AML-193 (cell line): Measurements from ENCODE around the gene ACP3.
"Not testable (repeated sequence)": the region's sequence is repeated elsewhere in the genome, so short reads cannot be mapped to it uniquely, and the experiment has no call there.

ENCODE experiments used
- DNase-seq, 2 experiments: peaks; one replicate each; lab custom pipeline; 2025; lab: John Stamatoyannopoulos, UW

Gene ACP3, protein sequence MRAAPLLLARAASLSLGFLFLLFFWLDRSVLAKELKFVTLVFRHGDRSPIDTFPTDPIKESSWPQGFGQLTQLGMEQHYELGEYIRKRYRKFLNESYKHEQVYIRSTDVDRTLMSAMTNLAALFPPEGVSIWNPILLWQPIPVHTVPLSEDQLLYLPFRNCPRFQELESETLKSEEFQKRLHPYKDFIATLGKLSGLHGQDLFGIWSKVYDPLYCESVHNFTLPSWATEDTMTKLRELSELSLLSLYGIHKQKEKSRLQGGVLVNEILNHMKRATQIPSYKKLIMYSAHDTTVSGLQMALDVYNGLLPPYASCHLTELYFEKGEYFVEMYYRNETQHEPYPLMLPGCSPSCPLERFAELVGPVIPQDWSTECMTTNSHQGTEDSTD

GRCh38 chr3:132317229-132317948, at the start of gene ACP3:
Gene ACP3 (plus strand): TSS chr3:132317407. CDS start chr3:132317457, 50 bp downstream.
- DNase-seq = peak; percentile 99 to 100

GRCh38 chr3:132268956-132269355, 48.3 kb upstream of the ACP3 start:
- peak; percentile 33 to 62 for DNase-seq

GRCh38 chr3:132273036-132273435, 44.2 kb upstream of the ACP3 start:
- DNase-seq = no peak

DNA sequence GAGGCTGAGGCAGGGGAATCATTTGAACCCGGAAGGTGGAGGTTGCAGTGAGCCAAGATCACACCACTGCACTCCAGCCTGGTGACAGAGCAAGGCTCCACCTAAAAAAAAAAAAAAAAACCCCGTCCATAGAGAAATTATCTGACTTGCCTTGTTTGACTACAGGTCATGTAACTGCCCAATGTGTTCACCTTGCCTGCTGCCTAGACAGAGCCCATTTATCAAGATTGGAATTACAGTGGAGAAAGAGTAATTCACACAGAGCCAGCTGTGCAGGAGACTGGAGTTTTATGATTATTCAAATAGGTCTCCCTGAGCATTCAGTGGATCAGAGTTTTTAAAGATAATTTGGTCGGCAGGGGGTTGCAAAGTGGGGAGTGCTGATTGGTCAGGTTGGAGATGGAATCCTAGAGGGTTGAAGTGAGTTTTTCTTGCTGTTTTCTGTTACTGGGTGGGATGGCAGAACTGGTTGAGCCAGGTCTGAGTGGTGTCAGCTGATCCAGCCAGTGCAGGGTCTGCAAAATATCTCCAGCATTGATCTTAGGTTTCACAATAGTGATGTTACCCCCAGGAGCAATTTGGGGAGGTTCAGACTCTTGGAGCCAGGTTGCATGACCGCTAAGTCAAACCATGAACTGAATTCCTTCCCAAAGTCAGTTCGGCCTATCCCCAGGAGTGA, 40.8 kb upstream of the ACP3 start:
- no peak for DNase-seq

DNA sequence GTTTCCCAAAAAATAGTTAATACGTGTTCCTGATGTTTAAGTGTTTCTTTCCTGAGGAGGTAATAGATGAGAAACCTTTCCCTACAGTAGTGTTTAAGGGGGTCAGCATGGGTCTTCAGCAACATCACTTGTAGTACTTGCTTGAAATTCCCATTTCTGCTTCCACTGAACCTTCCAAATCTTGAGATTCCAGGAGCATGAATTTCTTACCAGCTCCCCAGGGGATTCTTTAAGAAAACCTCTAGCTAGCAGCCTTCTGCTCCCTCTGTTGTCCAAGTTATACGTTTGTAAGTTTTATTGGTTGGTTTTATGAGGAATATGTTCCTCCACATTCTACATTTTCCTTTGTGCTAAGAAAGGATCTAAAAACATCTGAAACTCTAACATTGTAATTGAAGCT, 38.2 kb upstream of the ACP3 start:
- DNase-seq = no peak

GRCh38 chr3:132283440-132283839, 33.8 kb upstream of the ACP3 start:
- peak; percentile 100 for DNase-seq

DNA sequence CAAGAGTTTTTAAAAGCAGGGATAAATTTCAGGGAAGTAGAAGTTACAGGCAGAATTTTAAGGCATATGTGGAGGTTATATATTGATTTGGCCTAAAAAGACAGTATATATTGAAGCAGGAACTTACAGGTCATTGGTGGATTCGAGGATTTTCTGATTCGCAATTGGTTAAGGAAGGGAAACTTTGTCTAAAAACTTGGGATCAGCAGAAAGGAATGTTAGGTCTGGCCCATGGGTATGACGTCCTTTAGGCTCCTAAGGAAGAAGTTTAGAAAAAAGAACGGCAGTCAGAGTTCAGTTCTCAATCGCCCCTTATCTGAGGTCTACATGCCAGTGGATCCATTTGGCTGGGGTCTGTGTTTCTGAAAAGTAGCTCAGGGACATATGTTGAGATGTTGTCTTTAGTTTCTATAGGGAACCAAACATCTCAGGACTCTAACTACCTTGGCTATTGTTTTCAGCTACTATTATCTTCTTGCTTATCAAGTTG, 33.2 kb upstream of the ACP3 start:
- no peak for DNase-seq

- no peak for DNase-seq
Measured at GRCh38 chr3:132284781-132285619, 32.2 kb upstream of the ACP3 start.

DNA sequence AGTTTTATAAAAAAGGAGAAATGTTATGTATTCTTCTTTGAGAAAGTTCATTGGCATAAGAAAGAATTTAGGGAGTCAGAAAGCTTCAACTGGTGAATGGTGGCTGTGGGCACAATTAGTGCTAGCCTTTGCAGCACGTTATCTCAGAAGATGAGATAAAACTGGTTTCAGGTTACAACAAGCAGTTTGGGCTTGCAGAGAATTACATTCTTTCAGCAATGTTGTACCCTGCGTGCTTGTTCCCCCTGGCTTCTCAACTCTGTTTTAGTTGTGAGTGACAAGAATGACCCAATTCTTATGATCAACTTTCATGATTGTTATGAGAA, 31.6 kb upstream of the ACP3 start:
- DNase-seq = no peak

GRCh38 chr3:132286035-132286434, 31.2 kb upstream of the ACP3 start:
- DNase-seq = no peak

DNA sequence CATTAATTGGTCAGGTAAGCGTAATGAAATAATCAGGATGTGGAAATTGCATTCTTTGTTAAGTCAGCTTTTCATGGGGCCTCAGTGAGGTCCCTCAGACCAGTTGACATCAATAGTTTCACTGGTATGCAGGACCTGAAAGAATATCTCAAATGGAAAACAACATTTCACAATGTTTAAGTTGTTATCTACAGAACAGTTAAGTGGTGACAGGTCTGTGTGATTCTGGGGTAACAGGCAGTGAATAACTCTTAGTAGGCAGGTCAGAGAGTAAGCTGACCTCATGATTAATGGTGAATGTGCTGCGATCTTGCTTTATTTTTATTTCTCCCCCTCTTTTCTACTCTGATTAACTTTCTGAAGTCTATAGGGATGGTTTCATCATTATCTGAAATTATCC, 28.9 kb upstream of the ACP3 start:
- no peak for DNase-seq

- no peak for DNase-seq
Measured at GRCh38 chr3:132289316-132289715, 27.9 kb upstream of the ACP3 start.

DNA sequence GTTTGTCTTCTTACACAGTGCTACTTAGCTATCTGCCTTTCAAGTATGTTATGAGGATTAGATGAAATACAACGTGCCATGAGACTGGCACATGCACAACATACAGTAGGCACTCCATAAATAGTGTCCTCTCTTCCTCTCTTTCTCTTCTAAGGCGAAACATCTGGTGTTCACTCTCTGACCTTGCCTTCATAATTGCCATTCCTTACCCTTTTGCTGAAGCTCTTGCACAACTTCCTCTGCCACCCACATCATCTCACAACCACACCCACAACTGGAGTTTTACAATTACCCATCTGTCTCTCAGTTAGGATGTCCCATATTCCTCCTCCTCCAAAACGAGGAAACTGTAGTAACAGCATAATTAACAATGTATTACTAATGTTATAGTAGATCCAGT, 26.4 kb upstream of the ACP3 start:
- peak; percentile 95 to 96 for DNase-seq

- DNase-seq = no peak
Measured at GRCh38 chr3:132292042-132292441, 25.2 kb upstream of the ACP3 start.

DNA sequence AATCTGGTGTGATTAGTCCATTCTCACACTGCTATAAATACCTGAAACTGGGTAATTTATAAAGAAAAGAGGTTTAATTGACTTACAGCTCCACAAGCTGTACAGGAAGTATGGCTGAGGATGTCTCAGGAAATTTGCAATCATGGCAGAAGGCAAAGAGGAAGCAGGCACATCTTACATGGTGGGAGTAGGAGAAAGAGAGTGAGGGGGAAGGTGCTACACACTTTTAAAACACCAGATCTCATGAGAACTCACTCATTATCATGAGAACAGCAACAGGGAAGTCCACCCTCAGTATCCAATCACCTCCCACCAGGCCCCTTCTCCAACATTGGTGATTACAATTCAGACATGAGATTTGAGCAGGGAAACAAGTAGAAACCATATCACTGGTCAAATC, 24.0 kb upstream of the ACP3 start:
- peak; percentile 70 to 72 for DNase-seq

GRCh38 chr3:132294906-132295305, 22.3 kb upstream of the ACP3 start:
- no peak for DNase-seq

DNA sequence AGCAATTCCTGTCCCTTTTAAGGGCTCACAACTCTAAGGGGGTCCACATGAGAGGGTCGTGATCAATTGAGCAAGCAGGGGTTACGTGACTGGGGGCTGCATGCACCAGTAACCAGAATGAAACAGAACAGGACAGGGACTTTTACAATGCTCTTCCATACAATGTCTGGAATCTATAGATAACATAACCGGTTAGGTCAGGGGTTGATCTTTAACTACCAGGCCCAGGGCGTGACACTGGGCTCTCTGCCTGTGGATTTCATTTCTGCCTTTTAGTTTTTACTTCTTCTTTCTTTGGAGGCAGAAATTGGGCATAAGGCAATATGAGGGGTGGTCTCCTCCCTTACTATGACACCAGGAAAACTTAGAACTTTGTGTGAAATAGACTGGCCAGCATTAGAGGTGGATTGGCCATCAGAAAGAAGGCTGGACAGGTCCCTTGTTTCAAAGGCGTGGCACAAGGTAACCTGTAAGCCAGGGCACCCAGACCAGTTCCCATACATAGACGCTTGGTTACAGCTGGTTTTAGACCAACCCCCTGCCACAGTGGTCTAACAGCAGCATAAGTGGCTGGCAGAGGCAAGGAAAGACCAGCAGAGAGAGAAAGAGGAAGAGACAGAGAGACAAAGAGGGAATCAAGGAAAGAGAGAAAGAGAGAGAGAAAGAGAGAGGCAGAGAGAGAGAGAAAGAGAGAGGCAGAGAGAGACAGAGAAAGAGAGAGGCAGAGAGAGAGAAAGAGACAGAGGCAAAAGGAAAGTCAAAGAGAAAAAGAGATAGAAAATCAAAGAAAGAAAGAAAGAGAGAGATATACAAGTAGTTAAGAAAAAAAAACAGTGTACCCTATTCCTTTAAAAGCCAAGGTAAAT, 13.6 kb upstream of the ACP3 start:
- not testable (repeated sequence) for DNase-seq

DNA sequence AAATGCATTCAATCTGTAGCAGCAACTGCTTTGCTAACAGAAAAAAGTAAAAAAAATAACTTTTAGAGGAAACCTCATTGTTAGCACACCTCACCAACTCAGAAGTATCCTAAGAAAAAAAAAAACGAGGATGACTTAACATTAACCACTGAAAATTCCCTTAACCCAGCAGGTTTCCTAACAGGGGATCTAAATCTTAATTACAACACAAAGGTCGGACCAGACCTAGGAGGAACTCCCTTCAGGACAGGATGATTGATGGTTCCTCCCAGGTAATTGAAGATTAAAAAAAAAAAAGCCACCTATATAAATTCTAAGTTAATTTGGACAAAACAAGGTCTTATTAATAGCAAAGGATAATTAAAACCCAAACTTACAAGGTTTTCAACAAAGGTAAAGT, 12.9 kb upstream of the ACP3 start:
- not testable (repeated sequence) for DNase-seq

- DNase-seq = not testable (repeated sequence)
Measured at GRCh38 chr3:132310057-132310456, 7.2 kb upstream of the ACP3 start.

DNA sequence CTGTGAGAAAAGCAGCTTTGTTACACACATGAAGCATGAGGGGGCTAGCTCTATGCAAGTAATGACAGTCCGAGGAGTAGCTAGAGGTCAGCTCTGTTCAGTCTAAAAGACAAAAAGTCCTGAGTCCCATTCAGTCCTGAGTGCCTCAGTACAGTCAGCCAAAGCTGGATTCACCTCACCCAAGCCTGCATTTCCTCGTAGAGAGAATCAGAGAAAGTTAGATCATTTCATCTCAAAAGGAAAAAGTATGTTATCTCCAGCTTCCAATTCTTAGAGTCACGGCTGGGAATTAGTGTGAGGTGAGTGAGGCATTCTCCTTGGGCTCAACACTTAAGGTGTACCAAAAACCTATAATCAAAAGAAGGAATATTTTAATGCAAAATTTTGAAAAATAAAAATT, 5.9 kb upstream of the ACP3 start:
- no peak for DNase-seq

DNA sequence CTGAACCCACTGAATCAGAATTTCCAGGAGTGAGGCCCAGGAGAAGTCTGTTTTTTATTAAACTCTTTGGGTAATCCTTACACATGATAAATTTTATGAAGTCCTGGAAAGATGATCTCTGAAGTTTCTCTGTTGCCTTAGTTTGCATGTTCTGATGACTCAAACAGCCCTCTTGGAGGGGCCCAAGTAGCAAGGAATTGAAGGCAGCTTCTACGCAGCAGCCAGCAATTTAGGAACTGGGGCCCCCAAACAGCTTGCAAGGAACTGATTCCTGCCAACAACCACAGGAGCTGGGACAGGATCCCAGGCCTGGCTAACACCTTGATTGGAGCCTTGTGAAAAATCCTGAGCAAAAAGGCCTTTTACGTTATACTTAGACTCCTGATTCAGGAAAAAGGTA, 5.4 kb upstream of the ACP3 start:
- no peak for DNase-seq
